Thyroid gland (tissue), 4 donors: ENCODE results near the gene CNTNAP1.
A peak's percentile ranks its signal among the peaks of the same experiment; 100 is the strongest.

Experiments
- CTCF ChIP-seq, 6 experiments: fragments of 200-600 bp in 3 of 6; fragments of 450-650 bp in 3 of 6; sonication (generic) in 3 of 6; IDR thresholded peaks; one replicate each; pipeline ENCODE4 v1.5.1; 2016 to 2019; ENCODE audit warnings: antibody characterized with exemption in 6 of 6, mild to moderate bottlenecking in 2 of 6, inconsistent platforms in 1 of 6, moderate library complexity in 1 of 6
- POLR2A ChIP-seq, 2 donors: fragments of 450-650 bp; IDR thresholded peaks; one replicate each; pipeline ENCODE4 v1.6.1; 2017; ENCODE audit warnings: antibody characterized with exemption in 2 of 2, mild to moderate bottlenecking in 2 of 2, moderate library complexity in 1 of 2

- TF ChIP-seq CTCF (IDR thresholded peaks at IDR 0.05) (no peak), POLR2A (IDR thresholded peaks at IDR 0.05) (peak in 1 of 2 donors; percentile 72)
These were observed 4.2 kb upstream of the CNTNAP1 start for GRCh38 chr17:42677921-42678781.
